HT-29 (cell line): ENCODE measurements around the gene MTSS2. TPM values are rescaled to one million over a fixed set of nuclear protein-coding genes. Genes with fewer than 3 reads are reported as not detected.

Experiments used
- DNase-seq: peaks from one replicate; pipeline ENCODE4 v3.0.0-alpha.2; 2015; ENCODE audit warnings: low spot score
- total RNA-seq: library from RNA; depleted of rRNA; stranded (reverse); fragments of >200 nt; shearing (Covaris generic); gene quantifications from 2 replicates; pipeline ENCODE4 v1.2.3, GENCODE V29; 2014; rRNA removed

The MTSS2 gene
- total RNA-seq, result 23.0 and 38.1 TPM in 2 replicates

- peak; percentile 74 for DNase-seq
Measured at GRCh38 chr16:70685938-70686375, at the start of gene MTSS2. MTSS2 (minus strand) TSS chr16:70686053; CDS start chr16:70685791, 262 bp downstream.

GRCh38 chr16:70735141-70735979, 49.5 kb upstream of the MTSS2 start:
- DNase-seq, result no peak

- no peak for DNase-seq
Measured at GRCh38 chr16:70734522-70735095, 48.8 kb upstream of the MTSS2 start.

GRCh38 chr16:70730944-70731343, 45.1 kb upstream of the MTSS2 start:
- no peak for DNase-seq

GRCh38 chr16:70730031-70730430, 44.2 kb upstream of the MTSS2 start:
- DNase-seq, result no peak

- no peak for DNase-seq
Measured at GRCh38 chr16:70729292-70729691, 43.4 kb upstream of the MTSS2 start.

GRCh38 chr16:70728150-70728549, 42.3 kb upstream of the MTSS2 start:
- DNase-seq, result no peak

- no peak for DNase-seq
Measured at GRCh38 chr16:70726892-70727361, 41.1 kb upstream of the MTSS2 start.

- DNase-seq, result no peak
Measured at GRCh38 chr16:70725912-70726828, 40.3 kb upstream of the MTSS2 start.

- DNase-seq, result no peak
Measured at GRCh38 chr16:70725024-70725911, 39.4 kb upstream of the MTSS2 start.

- no peak for DNase-seq
Measured at GRCh38 chr16:70724146-70725023, 38.5 kb upstream of the MTSS2 start.

GRCh38 chr16:70723740-70724145, 37.9 kb upstream of the MTSS2 start:
- DNase-seq, result no peak

- no peak for DNase-seq
Measured at GRCh38 chr16:70721202-70721963, 35.5 kb upstream of the MTSS2 start.

GRCh38 chr16:70720425-70721201, 34.8 kb upstream of the MTSS2 start:
- DNase-seq, result no peak

GRCh38 chr16:70717065-70717464, 31.2 kb upstream of the MTSS2 start:
- no peak for DNase-seq

- DNase-seq, result no peak
Measured at GRCh38 chr16:70715860-70716357, 30.1 kb upstream of the MTSS2 start.

- DNase-seq, result peak; percentile 81
Measured at GRCh38 chr16:70715055-70715858, 29.4 kb upstream of the MTSS2 start.
